NCI-H82 (cell line): ENCODE data around the gene SRM.
"Not testable (repeated sequence)": the region's sequence is repeated elsewhere in the genome, so short reads cannot be mapped to it uniquely, and the experiment has no call there.

Source experiments
- DNase-seq: peaks from one replicate; lab custom pipeline; 2025; lab: John Stamatoyannopoulos, UW

SRM gene

DNA sequence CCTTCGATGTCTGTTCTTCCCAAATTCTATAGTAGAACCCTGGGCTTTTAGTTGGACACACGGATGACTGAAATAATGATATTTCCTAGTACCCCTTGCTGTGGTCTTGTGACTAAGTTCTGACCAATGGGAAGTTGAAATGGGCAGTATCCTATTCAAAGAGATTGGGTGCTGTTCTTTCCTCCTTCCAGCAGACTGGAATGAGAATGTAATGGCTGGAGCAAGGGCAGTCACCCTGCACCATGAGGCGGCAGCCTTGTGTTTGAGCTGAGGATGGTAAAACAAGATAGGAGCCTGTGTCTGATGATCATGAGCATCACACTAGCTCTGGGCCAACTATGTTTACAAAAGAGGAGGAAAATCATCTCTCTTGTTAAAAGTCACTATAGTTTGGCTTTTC lies 5.1 kb upstream of the SRM start:
- DNase-seq, result no peak

GRCh38 chr1:11063937-11064537 lies 4.2 kb upstream of the SRM start:
- peak; percentile 62 for DNase-seq

GRCh38 chr1:11062965-11063401 lies 3.2 kb upstream of the SRM start:
- DNase-seq, result no peak

DNA sequence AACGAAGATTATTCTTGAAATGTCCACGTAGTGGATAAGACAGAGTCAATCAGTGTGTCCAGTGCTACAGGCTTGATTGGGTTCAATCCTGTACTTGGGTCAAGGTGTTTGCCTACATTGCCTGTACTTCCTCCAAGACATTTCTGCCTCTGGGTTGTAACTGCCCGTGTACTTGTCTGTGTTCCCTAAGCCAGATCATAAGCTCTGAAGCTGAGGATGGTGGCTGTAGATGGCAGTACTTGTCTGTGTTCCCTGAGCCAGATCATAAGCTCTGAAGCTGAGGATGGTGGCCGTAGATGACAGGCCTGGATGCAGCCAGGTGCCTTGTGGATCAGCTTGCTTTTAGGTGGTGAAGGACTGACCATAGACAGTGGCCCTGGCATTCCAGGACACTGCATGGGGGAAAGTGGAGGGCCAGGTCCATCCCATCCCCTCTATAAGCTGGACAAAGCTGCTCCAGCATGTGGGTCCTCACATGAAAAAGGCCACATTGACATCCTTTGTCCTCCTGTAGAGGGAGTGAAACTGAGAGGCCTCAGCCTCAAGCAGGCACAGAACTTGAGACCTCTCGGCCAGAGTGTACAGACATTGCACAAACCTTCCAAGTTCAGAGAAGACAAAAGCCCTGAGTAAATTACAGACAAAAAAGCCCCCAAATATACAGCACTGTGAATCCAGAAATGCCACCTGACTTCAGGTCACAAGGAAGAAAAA lies 2.0 kb upstream of the SRM start:
- peak; percentile 38 for DNase-seq

- DNase-seq, result peak; percentile 57
These were observed 457 bp downstream of the SRM start for GRCh38 chr1:11059155-11059967.

DNA sequence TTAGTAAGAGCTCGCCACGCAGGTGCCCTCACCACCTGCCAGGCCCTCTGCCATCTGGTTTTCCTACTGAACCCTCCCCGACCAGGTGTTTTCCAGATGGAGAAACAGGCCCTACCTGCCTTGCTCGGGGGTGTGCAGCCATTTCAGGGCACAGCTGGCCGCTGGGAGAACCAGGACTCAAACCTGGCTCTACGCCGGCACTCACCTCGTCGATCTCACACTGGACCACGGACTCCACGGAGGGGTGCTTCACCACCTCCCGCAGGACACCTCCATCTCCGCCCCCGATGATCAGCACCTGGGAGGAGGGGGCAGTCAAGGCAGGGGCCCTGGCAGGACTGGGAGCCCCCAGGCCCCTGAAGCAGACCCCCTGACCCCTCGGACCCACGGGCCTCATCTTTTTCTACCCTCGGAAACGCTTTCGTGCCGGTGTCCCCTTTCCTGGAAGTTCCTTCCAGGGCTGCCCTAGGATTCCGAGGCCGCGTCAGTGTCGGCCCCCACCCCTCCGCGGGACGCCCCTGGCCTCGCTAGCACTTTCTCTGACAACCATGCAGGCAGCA lies 1.1 kb downstream of the SRM start:
- peak; percentile 28 for DNase-seq

GRCh38 chr1:11058026-11058425 lies 1.8 kb downstream of the SRM start:
- DNase-seq, result peak; percentile 27

DNA sequence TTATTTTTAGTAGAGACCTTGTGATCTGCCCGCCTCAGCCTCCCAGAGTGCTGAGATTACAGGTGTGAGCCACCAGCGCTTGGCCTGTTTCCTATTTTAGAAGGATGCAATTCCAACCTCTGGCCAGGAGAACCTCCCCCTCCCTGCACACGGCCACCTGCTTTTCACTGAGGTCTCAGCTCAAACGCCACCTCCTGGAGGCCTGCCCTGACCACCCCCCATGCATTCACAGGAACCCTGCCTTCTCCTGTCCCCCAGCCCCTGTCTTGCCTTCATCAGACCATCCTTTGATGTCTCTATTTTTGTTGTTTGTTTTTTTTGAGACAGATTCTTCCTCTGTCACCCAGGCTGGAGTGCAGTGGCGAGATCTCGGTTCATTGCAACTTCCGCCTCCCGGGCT lies 2.3 kb downstream of the SRM start:
- DNase-seq, result peak; percentile 20

DNA sequence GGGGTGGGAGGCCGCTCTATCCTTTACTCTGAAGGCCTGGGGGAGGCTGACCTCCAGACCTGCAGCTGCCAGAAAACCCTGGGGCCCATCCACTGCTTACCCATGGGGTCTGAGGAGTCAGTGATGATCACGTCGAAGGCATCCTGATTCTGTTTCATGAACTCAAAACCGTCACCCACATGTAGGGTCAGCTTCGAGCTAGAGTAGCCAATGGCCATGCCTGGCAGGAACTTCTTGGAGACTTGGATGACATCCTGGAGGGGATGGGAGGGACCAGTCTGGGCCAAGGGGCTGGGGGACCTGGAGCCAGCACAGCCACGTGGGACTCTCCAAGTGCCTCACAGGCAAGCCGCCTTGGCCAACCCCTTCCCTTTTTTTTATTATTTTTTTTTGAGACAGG lies 3.3 kb downstream of the SRM start:
- DNase-seq, result no peak

DNA sequence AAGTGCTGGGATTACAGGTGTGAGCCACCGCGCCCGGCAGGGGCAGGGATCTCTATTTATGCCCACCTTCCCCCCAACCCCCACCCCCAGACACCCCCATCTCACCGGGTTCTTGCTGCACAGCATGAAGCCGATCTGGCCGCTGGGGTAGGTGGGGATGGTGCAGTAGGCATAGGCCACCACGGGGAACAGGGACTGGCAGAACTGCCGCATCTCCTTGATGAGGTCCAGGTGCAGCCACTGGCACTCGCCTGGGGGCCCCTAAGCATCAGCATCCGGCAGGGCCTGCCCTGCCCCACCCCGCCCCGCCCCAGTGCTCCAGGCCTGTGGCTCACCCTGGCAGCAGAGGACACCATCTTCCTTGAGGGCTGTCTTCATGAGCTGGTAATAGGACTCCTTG lies 4.1 kb downstream of the SRM start:
- DNase-seq, result no peak

GRCh38 chr1:11054666-11055065 lies 5.2 kb downstream of the SRM start:
- no peak for DNase-seq

GRCh38 chr1:11054181-11054580 lies 5.6 kb downstream of the SRM start:
- no peak for DNase-seq

- DNase-seq, result peak; percentile 53
These were observed 6.1 kb downstream of the SRM start for GRCh38 chr1:11053758-11054137.

DNA sequence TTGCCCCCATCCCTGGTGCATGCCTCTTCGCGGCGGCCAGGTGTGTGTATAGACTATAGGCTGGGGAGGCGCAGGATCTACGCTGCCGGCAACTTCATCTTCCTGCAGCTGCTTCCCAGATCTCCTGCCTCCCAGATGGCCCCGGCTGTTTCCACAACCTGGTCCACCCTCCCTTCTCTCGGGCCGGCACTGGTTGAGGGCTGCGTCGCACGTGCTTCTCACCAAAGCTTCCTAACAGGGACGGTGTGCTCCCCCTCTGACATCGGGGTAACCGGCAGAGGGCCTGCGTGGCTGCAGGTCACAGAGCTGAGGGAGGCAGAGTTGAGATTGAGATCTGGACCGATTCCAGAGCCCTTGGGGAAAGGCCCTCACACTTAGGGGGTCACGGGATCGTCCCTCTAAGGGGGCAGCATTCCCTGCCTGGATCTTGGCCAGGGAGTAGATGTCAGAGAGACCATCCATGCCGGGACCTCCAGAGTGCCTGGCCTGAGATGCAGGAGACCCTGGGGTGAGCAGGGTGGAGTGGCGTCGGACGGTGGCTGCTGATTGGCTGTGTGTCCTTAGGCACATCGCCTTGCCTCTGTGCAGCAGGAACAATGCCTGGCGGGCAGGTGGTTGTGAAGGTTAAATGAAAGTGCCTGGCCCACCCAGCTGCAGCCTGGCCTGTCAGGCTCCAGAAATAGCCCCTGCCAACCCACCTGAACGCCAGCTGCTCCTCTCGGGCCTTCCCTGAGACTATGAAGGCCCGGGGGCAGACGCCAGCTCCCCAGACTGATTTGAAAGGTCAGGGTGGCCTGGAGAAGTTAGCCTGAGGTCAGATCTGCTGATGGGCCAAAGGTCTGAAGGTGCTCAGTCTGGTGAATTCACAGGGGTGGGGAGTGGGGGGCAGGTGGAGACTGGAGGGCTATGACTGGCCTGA lies 6.7 kb downstream of the SRM start:
- peak; percentile 91 for DNase-seq

DNA sequence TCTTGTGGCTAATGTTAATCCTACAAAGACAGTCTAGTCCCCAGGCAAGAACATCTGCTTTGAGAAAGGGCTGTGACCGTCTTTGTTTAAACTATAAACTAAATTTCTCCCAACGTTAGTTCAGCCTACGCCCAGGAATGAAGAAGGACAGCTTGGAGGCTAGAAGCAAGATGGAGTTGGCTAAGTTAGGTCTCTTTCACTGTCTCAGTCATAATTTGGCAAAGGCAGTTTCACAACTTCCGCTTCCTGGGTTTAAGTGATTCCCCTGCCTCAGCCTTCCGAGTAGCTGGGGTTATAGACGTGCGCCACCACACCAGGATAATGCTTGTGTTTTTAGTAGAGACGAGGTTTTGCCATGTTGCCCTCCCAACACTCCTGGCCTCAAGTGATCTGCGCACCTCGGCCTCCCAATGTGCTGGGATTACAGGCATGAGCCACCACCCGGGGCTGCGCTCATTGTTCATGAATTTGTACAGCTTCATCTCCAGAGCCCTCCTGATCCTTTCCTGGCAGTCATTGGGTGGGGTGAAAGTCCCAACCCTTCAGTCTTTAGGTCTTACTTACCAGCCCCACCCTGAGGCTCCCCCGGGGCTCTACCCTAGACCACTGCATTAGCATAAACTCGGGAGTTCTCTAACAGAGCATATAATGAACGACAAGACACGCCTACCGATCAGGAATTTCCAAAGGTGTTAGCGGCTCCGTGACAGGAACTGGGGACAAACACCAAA lies 7.9 kb downstream of the SRM start:
- peak; percentile 83 for DNase-seq

- DNase-seq, result not testable (repeated sequence)
These were observed 8.7 kb downstream of the SRM start for GRCh38 chr1:11051121-11051520.

DNA sequence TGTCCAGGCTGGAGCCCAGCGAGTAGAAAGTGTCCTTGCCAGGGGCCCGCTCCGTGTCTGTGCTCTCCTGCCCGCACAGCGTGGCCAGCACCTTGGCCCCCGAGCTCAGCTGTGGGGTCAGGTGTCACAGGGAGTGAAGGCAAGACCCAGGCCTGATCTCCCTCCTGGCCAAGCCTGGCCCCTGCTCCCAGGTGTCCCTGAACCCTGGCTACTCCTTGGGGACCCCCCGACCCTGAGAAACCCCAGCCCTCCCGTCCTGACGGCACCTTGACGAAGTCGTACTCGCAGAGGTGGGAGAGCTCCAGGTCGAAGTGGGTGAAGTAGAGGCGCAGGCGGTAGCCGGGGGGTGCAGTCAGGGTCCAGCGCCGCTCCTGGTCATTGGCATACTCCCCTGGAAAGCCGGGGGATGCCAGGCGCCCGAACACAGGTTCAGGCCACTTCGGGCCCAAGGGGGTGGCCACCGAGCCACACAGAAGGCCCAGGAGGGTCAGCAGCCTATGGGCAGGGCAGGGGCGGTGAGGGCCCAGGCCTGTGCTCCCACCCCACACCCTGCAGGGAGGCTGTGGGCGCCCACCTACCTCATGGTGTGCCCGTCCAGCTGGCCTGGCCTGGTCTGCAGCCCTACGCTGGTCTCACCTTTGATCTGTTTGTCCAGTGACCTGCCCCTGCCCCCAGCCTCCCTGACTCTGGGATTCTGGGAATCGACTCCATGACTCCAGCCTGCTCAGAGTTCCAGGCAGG lies 13.0 kb downstream of the SRM start, which contains the start of gene MASP2:
MASP2 (minus strand) TSS at position 615 of the 741 bp plus-strand sequence; CDS start at position 583, 32 bp downstream.
- DNase-seq, result no peak

DNA sequence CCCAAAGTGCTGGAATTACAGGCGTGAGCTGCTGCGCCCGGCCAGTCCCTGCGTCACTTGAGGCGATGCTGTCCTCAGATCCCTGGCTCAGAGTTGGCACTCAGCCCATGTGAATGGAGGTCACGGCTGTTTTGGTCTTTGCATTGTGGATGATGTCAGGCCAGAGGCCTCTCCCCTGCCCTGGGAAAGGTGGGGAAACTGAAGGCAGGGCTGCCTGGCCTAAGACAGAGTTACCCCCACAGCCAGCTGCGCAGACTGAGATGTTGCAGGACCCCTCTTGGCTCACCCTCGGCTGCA lies 13.6 kb downstream of the SRM start:
- peak; percentile 33 for DNase-seq

DNA sequence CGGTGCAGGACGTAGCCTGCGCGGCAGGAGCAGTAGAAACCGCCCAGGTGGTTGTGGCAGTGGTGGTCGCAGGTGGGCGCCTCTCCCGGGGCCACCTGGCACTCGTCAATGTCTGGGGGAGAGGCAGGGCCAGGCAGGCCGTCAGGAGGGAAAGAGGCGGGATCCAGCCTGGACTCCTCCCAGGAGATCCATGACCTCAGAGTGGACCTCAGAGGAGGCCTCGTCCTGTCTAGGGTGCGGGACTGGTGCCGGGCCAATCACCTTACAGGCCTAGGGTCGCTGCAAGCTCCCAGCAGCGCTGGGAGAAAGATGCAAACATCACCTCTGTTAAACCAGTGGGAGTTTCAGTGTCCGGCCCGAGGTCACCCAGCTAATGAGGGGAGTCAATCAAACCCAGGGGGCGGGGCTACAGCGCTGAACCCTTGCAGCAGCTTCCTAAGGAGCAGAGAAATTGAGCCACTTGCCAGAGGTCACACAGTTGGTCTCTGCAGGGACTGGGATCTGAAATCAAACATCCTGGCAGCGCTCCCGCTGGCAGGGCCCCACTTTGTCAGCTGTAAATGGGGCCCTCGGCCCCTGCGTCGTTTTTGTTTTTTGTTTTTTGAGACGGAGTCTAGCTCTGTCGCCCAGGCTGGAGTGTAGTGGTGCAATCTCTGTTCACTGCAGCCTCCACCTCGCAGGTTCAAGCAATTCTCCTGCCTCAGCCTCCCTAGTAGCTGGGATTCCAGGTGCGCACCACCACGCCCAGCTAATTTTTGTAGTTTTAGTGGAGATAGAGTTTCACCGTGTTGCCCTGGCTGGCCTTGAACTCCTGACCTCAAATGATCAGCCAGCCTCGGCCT lies 14.2 kb downstream of the SRM start:
- DNase-seq, result no peak
